Fibroblast of lung (primary cell): ENCODE results near the gene WDR89. TPM values are rescaled to one million over a fixed set of nuclear protein-coding genes. Genes with fewer than 3 reads are reported as not detected.
A peak's percentile ranks its signal among the peaks of the same experiment; 100 is the strongest.

ENCODE experiments used
- DNase-seq, 2 donors: peaks; one replicate each; pipeline versions ENCODE4 v3.0.0 to v3.0.0-alpha.2; 2010; ENCODE audit warnings: low read depth in 2 of 2
- H2AFZ ChIP-seq: 2 replicates; pipeline ENCODE4 v1.5.1; 2012; ENCODE audit warnings: low read length, control low read depth, inconsistent platforms
- H3K27ac ChIP-seq: 2 replicates; pipeline ENCODE4 v1.5.1; 2011; ENCODE audit warnings: low read length, control low read depth; ENCODE audit not compliant: insufficient read depth
- H3K27me3 ChIP-seq: 2 replicates; pipeline ENCODE4 v1.5.1; 2011; ENCODE audit warnings: mild to moderate bottlenecking, low read length; ENCODE audit not compliant: control insufficient read depth, insufficient read depth
- H3K36me3 ChIP-seq: 2 replicates; pipeline ENCODE4 v1.5.1; 2011; ENCODE audit warnings: low read length; ENCODE audit not compliant: control insufficient read depth, insufficient read depth
- H3K4me1 ChIP-seq: 2 replicates; pipeline ENCODE4 v1.5.1; 2011; ENCODE audit warnings: low read length; ENCODE audit not compliant: control insufficient read depth, insufficient read depth; ENCODE audit errors: extremely low read depth
- H3K4me2 ChIP-seq: 2 replicates; pipeline ENCODE4 v1.5.1; 2011; ENCODE audit warnings: low read length, control low read depth; ENCODE audit not compliant: insufficient read depth; ENCODE audit errors: extremely low read depth
- H3K4me3 ChIP-seq, 4 experiments: fragments of 200-600 bp in 1 of 4; sonication (generic) in 1 of 4; replicated peaks in 1 of 4; 2 replicates each; pipeline ENCODE4 v1.5.1; 2011 to 2016; ENCODE audit warnings: low read length in 4 of 4, low read depth in 3 of 4, mild to moderate bottlenecking in 3 of 4, control low read depth in 2 of 4, inconsistent platforms in 1 of 4, mixed read lengths in 1 of 4; ENCODE audit not compliant: insufficient read depth in 1 of 4; ENCODE audit errors: control extremely low read depth in 1 of 4
- H3K79me2 ChIP-seq: 2 replicates; pipeline ENCODE4 v1.5.1; 2012; ENCODE audit warnings: mild to moderate bottlenecking, low read length, inconsistent platforms; ENCODE audit not compliant: control insufficient read depth, insufficient read depth
- H3K9ac ChIP-seq: 2 replicates; pipeline ENCODE4 v1.5.1; 2011; ENCODE audit warnings: mild to moderate bottlenecking, low read length, control low read depth; ENCODE audit not compliant: insufficient read depth
- H3K9me3 ChIP-seq: 2 replicates; pipeline ENCODE4 v1.5.1; 2012; ENCODE audit warnings: low read depth, low read length; ENCODE audit not compliant: control insufficient read depth, insufficient read depth
- H4K20me1 ChIP-seq: 2 replicates; pipeline ENCODE4 v1.5.1; 2011; ENCODE audit warnings: low read length; ENCODE audit not compliant: control insufficient read depth, insufficient read depth; ENCODE audit errors: extremely low read depth
- CTCF ChIP-seq, 2 donors: IDR thresholded peaks in 1 of 2; conservative IDR thresholded peaks in 1 of 2; 1 replicate in 1 of 2; 2 replicates in 1 of 2; pipeline ENCODE4 v1.5.1; 2011 to 2012; ENCODE audit warnings: low read length in 2 of 2, control low read depth in 1 of 2, inconsistent platforms in 1 of 2, low read depth in 1 of 2, mild to moderate bottlenecking in 1 of 2
- EZH2 ChIP-seq: IDR thresholded peaks from 2 replicates; pipeline ENCODE4 v1.5.1; 2012; ENCODE audit warnings: low read length, control low read depth, mild to moderate bottlenecking; ENCODE audit errors: missing control alignments
- polyA plus RNA-seq, 2 donors: library from polyadenylated mRNA; depleted of rRNA in 1 of 2; stranded (reverse) in 1 of 2; unstranded in 1 of 2; fragments of >200 nt; gene quantifications; 2 replicates each; pipeline ENCODE4 v1.2.1, GENCODE V29; 2011 to 2012; ENCODE audit warnings: missing spikeins in 1 of 2
- total RNA-seq: library from RNA; depleted of rRNA; stranded (reverse); fragments of >200 nt; gene quantifications from 2 replicates; pipeline ENCODE4 v1.2.1, GENCODE V29; 2014

WDR89 gene
- total and polyA plus RNA-seq, 2 donors (not counting 1 experiment from before 2014, with no cell fraction given): 7.7 to 11.1 TPM

GRCh38 chr14:63673255-63673654 is 31.6 kb upstream of the WDR89 start:
- H3K9me3 ChIP-seq: no peaks in the 10 kb centered on the region
- no peaks in the 10 kb centered on the region for H3K79me2 ChIP-seq
- no peak overlapping the region for H2AFZ ChIP-seq
- no peaks in the 10 kb centered on the region for H3K4me1 ChIP-seq
- no peak overlapping the region for H3K27ac ChIP-seq
- no peak overlapping the region for H3K9ac ChIP-seq
- no peak overlapping the region for H3K4me2 ChIP-seq
- DNase-seq: no peak
- peaks cover 2% of the 10 kb centered on the region for H3K36me3 ChIP-seq
- no peak for TF ChIP-seq EZH2
- TF ChIP-seq CTCF (conservative IDR thresholded peaks at IDR 0.05 in 1 of 2, IDR thresholded peaks at IDR 0.05 in 1 of 2; ENCODE audit: low read depth in 1 of 2, low read length in 2 of 2): no peak
- H4K20me1 ChIP-seq: no peaks in the 10 kb centered on the region
- no peak overlapping the region for H3K4me3 ChIP-seq
- no peaks in the 10 kb centered on the region for H3K27me3 ChIP-seq

GRCh38 chr14:63672417-63673180 is 30.9 kb upstream of the WDR89 start:
- H3K4me1 ChIP-seq: no peaks in the 10 kb centered on the region
- peaks cover 2% of the 10 kb centered on the region for H3K36me3 ChIP-seq
- no peaks in the 10 kb centered on the region for H4K20me1 ChIP-seq
- no peaks in the 10 kb centered on the region for H3K9me3 ChIP-seq
- H3K4me2 ChIP-seq: no peak overlapping the region
- TF ChIP-seq EZH2 (no peak), CTCF (conservative IDR thresholded peaks at IDR 0.05 in 1 of 2, IDR thresholded peaks at IDR 0.05 in 1 of 2; ENCODE audit: low read depth in 1 of 2, low read length in 2 of 2) (no peak)
- H2AFZ ChIP-seq: no peak overlapping the region
- H3K27me3 ChIP-seq: no peaks in the 10 kb centered on the region
- DNase-seq: peak in 1 of 2 donors; percentile 64
- H3K27ac ChIP-seq: no peak overlapping the region
- H3K9ac ChIP-seq: no peak overlapping the region
- no peak overlapping the region for H3K4me3 ChIP-seq
- H3K79me2 ChIP-seq: no peaks in the 10 kb centered on the region

- Histone ChIP-seq H3K36me3 (no peaks in the 10 kb centered on the region), H3K4me3 (no peak overlapping the region), H3K9ac (no peak overlapping the region), H3K79me2 (no peaks in the 10 kb centered on the region), H2AFZ (no peak overlapping the region), H3K4me1 (no peaks in the 10 kb centered on the region), H3K27me3 (no peaks in the 10 kb centered on the region), H4K20me1 (no peaks in the 10 kb centered on the region), H3K27ac (no peak overlapping the region), H3K4me2 (no peak overlapping the region), H3K9me3 (no peaks in the 10 kb centered on the region)
- no peak for DNase-seq
- TF ChIP-seq EZH2 (no peak), CTCF (conservative IDR thresholded peaks at IDR 0.05 in 1 of 2, IDR thresholded peaks at IDR 0.05 in 1 of 2; ENCODE audit: low read depth in 1 of 2, low read length in 2 of 2) (no peak)
Observed at GRCh38 chr14:63671987-63672386, 30.3 kb upstream of the WDR89 start.
